GM18870 (cell line): ENCODE measurements around the gene MAP10.

Source experiments
- ATAC-seq: cut with Tn5 transposase; IDR thresholded peaks from one replicate; pipeline ENCODE4 v1.9.1; 2021; ENCODE audit warnings: moderate library complexity; ENCODE audit not compliant: unreplicated experiment

MAP10 gene

GRCh38 chr1:232795497-232796053 is 9.6 kb upstream of the MAP10 start:
- no peak for ATAC-seq

- no peak for ATAC-seq
Measured at GRCh38 chr1:232797856-232798510, 7.2 kb upstream of the MAP10 start.

- ATAC-seq: no peak
Measured at GRCh38 chr1:232798920-232799319, 6.3 kb upstream of the MAP10 start.

- no peak for ATAC-seq
Measured at GRCh38 chr1:232806186-232806510, 932 bp downstream of the MAP10 start.

GRCh38 chr1:232810856-232811255 is 5.6 kb downstream of the MAP10 start:
- ATAC-seq: no peak

- ATAC-seq: no peak
Measured at GRCh38 chr1:232812560-232812959, 7.3 kb downstream of the MAP10 start.

GRCh38 chr1:232813097-232813496 is 7.9 kb downstream of the MAP10 start:
- no peak for ATAC-seq

- no peak for ATAC-seq
Measured at GRCh38 chr1:232813760-232814159, 8.5 kb downstream of the MAP10 start.

GRCh38 chr1:232816324-232816723 is 11.1 kb downstream of the MAP10 start:
- ATAC-seq: no peak

GRCh38 chr1:232818040-232818439 is 12.8 kb downstream of the MAP10 start:
- no peak for ATAC-seq

GRCh38 chr1:232820431-232820830 is 15.2 kb downstream of the MAP10 start:
- ATAC-seq: no peak

GRCh38 chr1:232822530-232822929 is 17.3 kb downstream of the MAP10 start:
- ATAC-seq: no peak

- ATAC-seq: no peak
Measured at GRCh38 chr1:232826318-232826717, 21.1 kb downstream of the MAP10 start.

GRCh38 chr1:232830661-232831060 is 25.4 kb downstream of the MAP10 start:
- ATAC-seq: no peak

- no peak for ATAC-seq
Measured at GRCh38 chr1:232831895-232832294, 26.7 kb downstream of the MAP10 start.

GRCh38 chr1:232834066-232834465 is 28.9 kb downstream of the MAP10 start:
- ATAC-seq: no peak

- ATAC-seq: no peak
Measured at GRCh38 chr1:232835166-232835565, 29.9 kb downstream of the MAP10 start.

GRCh38 chr1:232837087-232837486 is 31.9 kb downstream of the MAP10 start:
- no peak for ATAC-seq

GRCh38 chr1:232841823-232842565 is 36.8 kb downstream of the MAP10 start:
- no peak for ATAC-seq

GRCh38 chr1:232844791-232845190 is 39.6 kb downstream of the MAP10 start:
- ATAC-seq: no peak

- ATAC-seq: no peak
Measured at GRCh38 chr1:232845406-232845955, 40.3 kb downstream of the MAP10 start.

GRCh38 chr1:232851532-232851931 is 46.3 kb downstream of the MAP10 start:
- no peak for ATAC-seq
